ENCODE data around the gene PITPNB.

DNA sequence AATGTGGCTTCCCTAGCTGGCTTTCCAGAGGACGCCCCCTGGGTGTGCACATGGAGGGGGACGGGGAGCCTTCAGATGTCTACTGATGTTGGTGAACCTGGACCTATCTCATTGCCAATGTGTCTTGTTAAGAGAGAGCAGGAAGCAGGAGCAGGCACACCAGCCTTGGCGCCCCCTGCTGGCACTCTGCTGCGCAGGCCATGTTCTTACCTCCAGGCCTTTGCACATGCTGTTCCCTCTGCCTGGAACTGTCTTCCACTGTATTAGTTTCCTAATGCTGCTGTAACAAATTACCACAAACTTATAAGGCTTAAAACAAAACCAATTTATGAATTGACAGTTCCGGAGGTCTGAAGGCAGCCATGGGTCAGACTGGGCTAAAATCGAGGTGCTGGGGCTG lies 93.9 kb downstream of the PITPNB start:
- TF ChIP-seq POLR2A (IDR thresholded peaks at IDR 0.05; ENCODE audit: low read depth, low read length) = no peak
- TF ChIP-seq POLR2AphosphoS5 (IDR thresholded peaks at IDR 0.05; ENCODE audit: low read depth, low read length) = no peak
